ENCODE measurements around the gene EOGT.

The EOGT gene

DNA sequence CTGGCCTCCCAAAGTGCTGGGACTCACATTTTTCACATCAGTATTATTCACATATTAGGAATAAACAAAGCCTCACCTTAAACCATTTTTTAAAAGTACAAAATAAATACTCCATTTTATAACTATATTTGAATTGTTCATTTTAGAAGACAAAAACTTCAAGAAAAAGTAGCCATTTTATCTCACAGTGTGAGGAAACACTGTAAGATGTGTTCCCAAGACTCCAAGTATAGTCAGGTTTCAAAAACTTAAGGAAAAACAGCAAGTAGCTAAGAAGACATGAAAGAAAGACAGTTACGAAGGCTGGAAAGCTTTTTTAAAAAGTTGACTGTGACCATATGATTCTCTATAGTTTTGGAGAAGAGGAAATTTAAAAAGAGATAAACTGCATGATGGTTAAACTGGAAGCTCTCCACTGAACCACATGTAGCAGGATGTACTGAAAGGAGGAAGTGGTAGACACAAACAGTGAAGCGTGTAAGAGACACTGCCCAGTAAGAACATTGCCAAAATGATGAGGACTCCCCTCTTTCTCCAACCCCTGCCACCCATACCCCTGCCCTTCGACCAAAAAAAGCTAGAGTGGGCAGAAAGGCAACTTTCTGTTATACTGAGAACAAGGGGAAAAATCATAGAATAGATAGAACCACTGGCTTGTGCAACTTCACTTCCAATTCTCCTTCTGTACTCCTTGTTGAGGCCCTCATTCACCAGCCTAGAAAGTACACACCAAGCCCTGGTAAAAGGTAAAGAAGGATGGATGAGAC is 44.9 kb upstream of the EOGT start:
- no peaks in the 10 kb centered on the region for H4K20me1 ChIP-seq (ENCODE audit: insufficient read depth, low read length)
- no peaks in the 10 kb centered on the region for H3K9me3 ChIP-seq (replicated peaks; ENCODE audit: insufficient read depth, low read length)
- DNase-seq = no peak
- H3K27ac ChIP-seq (ENCODE audit: low read length) = no peak overlapping the region
- TF ChIP-seq, protein P1, sequence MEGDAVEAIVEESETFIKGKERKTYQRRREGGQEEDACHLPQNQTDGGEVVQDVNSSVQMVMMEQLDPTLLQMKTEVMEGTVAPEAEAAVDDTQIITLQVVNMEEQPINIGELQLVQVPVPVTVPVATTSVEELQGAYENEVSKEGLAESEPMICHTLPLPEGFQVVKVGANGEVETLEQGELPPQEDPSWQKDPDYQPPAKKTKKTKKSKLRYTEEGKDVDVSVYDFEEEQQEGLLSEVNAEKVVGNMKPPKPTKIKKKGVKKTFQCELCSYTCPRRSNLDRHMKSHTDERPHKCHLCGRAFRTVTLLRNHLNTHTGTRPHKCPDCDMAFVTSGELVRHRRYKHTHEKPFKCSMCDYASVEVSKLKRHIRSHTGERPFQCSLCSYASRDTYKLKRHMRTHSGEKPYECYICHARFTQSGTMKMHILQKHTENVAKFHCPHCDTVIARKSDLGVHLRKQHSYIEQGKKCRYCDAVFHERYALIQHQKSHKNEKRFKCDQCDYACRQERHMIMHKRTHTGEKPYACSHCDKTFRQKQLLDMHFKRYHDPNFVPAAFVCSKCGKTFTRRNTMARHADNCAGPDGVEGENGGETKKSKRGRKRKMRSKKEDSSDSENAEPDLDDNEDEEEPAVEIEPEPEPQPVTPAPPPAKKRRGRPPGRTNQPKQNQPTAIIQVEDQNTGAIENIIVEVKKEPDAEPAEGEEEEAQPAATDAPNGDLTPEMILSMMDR (IDR thresholded peaks at IDR 0.05; ENCODE audit: low read length) = no peak
- TF ChIP-seq EZH2 (optimal IDR thresholded peaks at IDR 0.05; ENCODE audit: low read depth, low read length) (no peak), EZH2phosphoT487 (IDR thresholded peaks at IDR 0.05; ENCODE audit: low read length) (no peak)
- no peak overlapping the region for H2AFZ ChIP-seq (ENCODE audit: low read length)
- H3K9me2 ChIP-seq (replicated peaks; ENCODE audit: insufficient read depth, low read length) = no peaks in the 10 kb centered on the region
- no peak overlapping the region for H3K4me2 ChIP-seq (ENCODE audit: low read depth, low read length)
- H3F3A ChIP-seq (ENCODE audit: insufficient read depth, low read length) = 0 out of 2 replicates have a peak, but pooled peaks cover 5% of the 10 kb centered on the region
- no peaks in the 10 kb centered on the region for H3K27me3 ChIP-seq (replicated peaks; ENCODE audit: insufficient read depth, low read length)
- no peaks in the 10 kb centered on the region for H3K4me1 ChIP-seq (ENCODE audit: low read length)
- peaks cover 15% of the 10 kb centered on the region for H3K36me3 ChIP-seq (replicated peaks; ENCODE audit: insufficient read depth, low read length)
- no peak overlapping the region for H3K4me3 ChIP-seq (ENCODE audit: low read length)
- no peak overlapping the region for H3K9ac ChIP-seq (ENCODE audit: low read length)
- H3K79me2 ChIP-seq (ENCODE audit: low read length) = no peaks in the 10 kb centered on the region

DNA sequence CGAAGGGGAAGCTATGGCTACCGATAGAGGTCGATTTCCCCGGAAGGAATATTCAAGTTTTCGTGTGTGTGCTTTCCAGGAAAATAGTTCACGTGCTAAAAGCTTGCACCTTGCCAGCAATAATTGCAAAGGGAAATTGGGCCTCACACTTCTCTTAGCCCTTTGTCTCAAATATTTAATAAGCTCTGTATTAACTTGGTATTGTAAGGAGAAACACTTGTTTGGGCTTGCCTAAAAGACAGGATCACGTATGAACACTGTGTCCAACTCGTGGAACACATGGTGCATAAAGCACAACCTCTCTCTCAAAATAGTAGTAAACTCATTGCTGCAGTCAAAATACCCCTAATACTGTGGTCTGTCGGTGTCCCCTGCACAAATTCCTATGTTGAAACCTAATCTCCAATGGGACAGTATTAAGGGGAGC is 39.0 kb upstream of the EOGT start:
- peaks cover 14% of the 10 kb centered on the region for H3K36me3 ChIP-seq (replicated peaks; ENCODE audit: insufficient read depth, low read length)
- DNase-seq = no peak
- H3K4me2 ChIP-seq (ENCODE audit: low read depth, low read length) = peak overlapping the region; percentile 85
- peak overlapping the region; percentile 94 for H3K4me3 ChIP-seq (ENCODE audit: low read length)
- peak overlapping the region; percentile 93 for H3K9ac ChIP-seq (ENCODE audit: low read length)
- no peaks in the 10 kb centered on the region for H3K9me2 ChIP-seq (replicated peaks; ENCODE audit: insufficient read depth, low read length)
- peak overlapping the region; percentile 77 for H3K27ac ChIP-seq (ENCODE audit: low read length)
- H4K20me1 ChIP-seq (ENCODE audit: insufficient read depth, low read length) = no peaks in the 10 kb centered on the region
- H3K79me2 ChIP-seq (ENCODE audit: low read length) = peaks cover 45% of the 10 kb centered on the region
- H2AFZ ChIP-seq (ENCODE audit: low read length) = peak overlapping the region; percentile 44
- TF ChIP-seq, protein P1 (IDR thresholded peaks at IDR 0.05; ENCODE audit: low read length) = no peak
- no peak for TF ChIP-seq EZH2 (optimal IDR thresholded peaks at IDR 0.05; ENCODE audit: low read depth, low read length)
- TF ChIP-seq EZH2phosphoT487 (IDR thresholded peaks at IDR 0.05; ENCODE audit: low read length) = no peak
- H3F3A ChIP-seq (ENCODE audit: insufficient read depth, low read length) = peaks cover 5% of the 10 kb centered on the region; the same call in 1 of the 2 replicates
- 0 out of 2 replicates have a peak, but pooled peaks cover 6% of the 10 kb centered on the region for H3K4me1 ChIP-seq (ENCODE audit: low read length)
- H3K27me3 ChIP-seq (replicated peaks; ENCODE audit: insufficient read depth, low read length) = no peaks in the 10 kb centered on the region
- no peaks in the 10 kb centered on the region for H3K9me3 ChIP-seq (replicated peaks; ENCODE audit: insufficient read depth, low read length)

DNA sequence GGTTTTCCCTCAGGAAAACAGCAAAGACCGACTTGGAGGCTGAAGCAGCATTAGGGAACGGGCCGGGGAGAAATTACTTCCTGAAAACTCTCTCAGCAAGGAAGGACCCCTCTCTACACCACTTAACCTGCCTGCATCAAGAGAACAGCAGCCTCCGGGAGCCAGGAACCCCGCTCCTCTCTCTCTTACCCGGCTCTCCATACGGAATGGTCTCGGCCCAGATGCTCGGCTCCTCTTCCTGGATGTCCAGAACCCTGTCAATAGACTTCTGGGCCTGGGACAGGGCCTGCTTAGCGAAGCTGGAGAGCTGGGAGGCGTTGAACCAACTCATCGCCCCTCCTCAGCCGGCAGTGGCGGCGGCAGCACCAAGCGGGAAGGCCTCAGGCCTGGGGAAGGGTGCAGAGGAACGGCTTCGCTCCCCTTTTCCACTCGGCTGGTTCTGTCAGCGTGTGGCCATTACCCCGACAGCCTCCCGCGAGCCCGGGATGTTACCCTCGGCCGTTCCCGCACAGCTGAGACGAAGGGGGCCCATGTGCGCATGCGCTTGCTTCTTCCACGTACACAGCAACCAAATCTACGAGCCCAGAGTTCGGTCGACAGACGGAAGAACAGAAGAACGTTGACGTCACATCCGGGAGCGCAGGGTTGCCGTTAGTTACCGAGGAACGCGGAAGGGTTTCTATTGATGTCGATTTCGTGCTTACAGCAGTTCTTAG is 38.4 kb upstream of the EOGT start, which contains the start of gene TMF1:
Gene TMF1, minus strand, starts transcription at position 578 of the 716 bp plus-strand sequence. Its CDS starts 247 bp downstream, at position 331.
- peak within 1 kb of the TSS; percentile 80 for H2AFZ ChIP-seq (ENCODE audit: low read length)
- TF ChIP-seq, protein P1 (IDR thresholded peaks at IDR 0.05; ENCODE audit: low read length) = no peak
- TF ChIP-seq EZH2phosphoT487 (IDR thresholded peaks at IDR 0.05; ENCODE audit: low read length) = no peak
- no peak for TF ChIP-seq EZH2 (optimal IDR thresholded peaks at IDR 0.05; ENCODE audit: low read depth, low read length)
- no peaks in the 10 kb centered on the region for H3K9me3 ChIP-seq (replicated peaks; ENCODE audit: insufficient read depth, low read length)
- peak; percentile 99 for DNase-seq
- H3K4me1 ChIP-seq (ENCODE audit: low read length) = 0 out of 2 replicates have a peak, but pooled peaks cover 6% of the 10 kb centered on the region
- no peaks in the 10 kb centered on the region for H4K20me1 ChIP-seq (ENCODE audit: insufficient read depth, low read length)
- peaks cover 20% of the 10 kb centered on the region for H3K36me3 ChIP-seq (replicated peaks; ENCODE audit: insufficient read depth, low read length)
- H3K9me2 ChIP-seq (replicated peaks; ENCODE audit: insufficient read depth, low read length) = no peaks in the 10 kb centered on the region
- H3K27me3 ChIP-seq (replicated peaks; ENCODE audit: insufficient read depth, low read length) = no peaks in the 10 kb centered on the region
- peak within 1 kb of the TSS; percentile 77 for H3K27ac ChIP-seq (ENCODE audit: low read length)
- peak within 1 kb of the TSS; percentile 94 for H3K4me3 ChIP-seq (ENCODE audit: low read length)
- peaks cover 5% of the 10 kb centered on the region; the same call in 1 of the 2 replicates for H3F3A ChIP-seq (ENCODE audit: insufficient read depth, low read length)
- peaks cover 49% of the 10 kb centered on the region for H3K79me2 ChIP-seq (ENCODE audit: low read length)
- H3K9ac ChIP-seq (ENCODE audit: low read length) = peak within 1 kb of the TSS; percentile 93
- H3K4me2 ChIP-seq (ENCODE audit: low read depth, low read length) = peak within 1 kb of the TSS; percentile 85

Data from MM.1S (cell line).